ENCODE measurements around the gene PEX10.

PEX10 gene

GRCh38 chr1:2436876-2437275 is 24.5 kb upstream of the PEX10 start:
- Histone ChIP-seq H3K27me3 (replicated peaks; ENCODE audit: control insufficient read depth, insufficient read depth, low read length) (no peaks in the 10 kb centered on the region), H3K36me3 (ENCODE audit: control insufficient read depth, insufficient read depth, low read length) (no peaks in the 10 kb centered on the region), H3K4me3 (replicated peaks; ENCODE audit: low read depth, low read length) (no peak overlapping the region)
- no peak for TF ChIP-seq CTCF (IDR thresholded peaks at IDR 0.05; ENCODE audit: insufficient read depth, low read length, poor library complexity, severe bottlenecking)
- no peak for DNase-seq (ENCODE audit: extremely low read depth, insufficient read length)

GRCh38 chr1:2435746-2436355 is 23.5 kb upstream of the PEX10 start:
- no peaks in the 10 kb centered on the region for H3K27me3 ChIP-seq (replicated peaks; ENCODE audit: control insufficient read depth, insufficient read depth, low read length)
- TF ChIP-seq CTCF (IDR thresholded peaks at IDR 0.05; ENCODE audit: insufficient read depth, low read length, poor library complexity, severe bottlenecking) = no peak

GRCh38 chr1:2435091-2435490 is 22.7 kb upstream of the PEX10 start:
- no peaks in the 10 kb centered on the region for H3K27me3 ChIP-seq (replicated peaks; ENCODE audit: control insufficient read depth, insufficient read depth, low read length)
- no peaks in the 10 kb centered on the region for H3K36me3 ChIP-seq (ENCODE audit: control insufficient read depth, insufficient read depth, low read length)
- TF ChIP-seq CTCF (IDR thresholded peaks at IDR 0.05; ENCODE audit: insufficient read depth, low read length, poor library complexity, severe bottlenecking) = no peak
- no peak for DNase-seq (ENCODE audit: extremely low read depth, insufficient read length)
- H3K4me3 ChIP-seq (replicated peaks; ENCODE audit: low read depth, low read length) = no peak overlapping the region

More at GRCh38 chr1:2435746-2436355, 23.5 kb upstream of the PEX10 start:
- Histone ChIP-seq H3K4me3 (replicated peaks; ENCODE audit: low read depth, low read length) (no peak overlapping the region), H3K36me3 (ENCODE audit: control insufficient read depth, insufficient read depth, low read length) (no peaks in the 10 kb centered on the region)
- no peak for DNase-seq (ENCODE audit: extremely low read depth, insufficient read length)

GRCh38 chr1:2433936-2434655 is 21.7 kb upstream of the PEX10 start:
- no peak for DNase-seq (ENCODE audit: extremely low read depth, insufficient read length)
- Histone ChIP-seq H3K27me3 (replicated peaks; ENCODE audit: control insufficient read depth, insufficient read depth, low read length) (no peaks in the 10 kb centered on the region), H3K36me3 (ENCODE audit: control insufficient read depth, insufficient read depth, low read length) (no peaks in the 10 kb centered on the region), H3K4me3 (replicated peaks; ENCODE audit: low read depth, low read length) (no peak overlapping the region)
- no peak for TF ChIP-seq CTCF (IDR thresholded peaks at IDR 0.05; ENCODE audit: insufficient read depth, low read length, poor library complexity, severe bottlenecking)

- H3K27me3 ChIP-seq (replicated peaks; ENCODE audit: control insufficient read depth, insufficient read depth, low read length) = no peaks in the 10 kb centered on the region
- TF ChIP-seq CTCF (IDR thresholded peaks at IDR 0.05; ENCODE audit: insufficient read depth, low read length, poor library complexity, severe bottlenecking) = no peak
- no peak overlapping the region for H3K4me3 ChIP-seq (replicated peaks; ENCODE audit: low read depth, low read length)
- no peak for DNase-seq (ENCODE audit: extremely low read depth, insufficient read length)
- H3K36me3 ChIP-seq (ENCODE audit: control insufficient read depth, insufficient read depth, low read length) = no peaks in the 10 kb centered on the region
Measured at GRCh38 chr1:2433196-2433595, 20.8 kb upstream of the PEX10 start.

Measured in GM06990 (cell line).